Neural cell (in vitro differentiated cells): ENCODE results near the gene EIF5A. TPM values are rescaled to one million over a fixed set of nuclear protein-coding genes. Genes with fewer than 3 reads are reported as not detected.

Source experiments
- H2AFZ ChIP-seq: fragments of 200-600, 300-800 bp; sonication (generic), shearing (Covaris generic); 2 replicates; pipeline ENCODE4 v1.6.0; 2014; ENCODE audit warnings: low read depth, mild to moderate bottlenecking, antibody characterized with exemption, low read length, moderate library complexity
- H3F3A ChIP-seq: fragments of 200-600 bp; shearing (Covaris generic); 2 replicates; pipeline ENCODE4 v1.6.1; 2016; ENCODE audit warnings: mild to moderate bottlenecking, moderate library complexity, mixed read lengths, antibody characterized with exemption, low read length; ENCODE audit not compliant: insufficient read depth, poor library complexity, severe bottlenecking
- H3K27ac ChIP-seq: fragments of 200-600, 300-800 bp; sonication (generic), shearing (Covaris generic); 2 replicates; pipeline ENCODE4 v1.5.1; 2014; ENCODE audit warnings: mild to moderate bottlenecking, low read length, moderate library complexity
- H3K27me3 ChIP-seq: fragments of 300-800, 200-600 bp; sonication (generic), shearing (Covaris generic); 2 replicates; pipeline ENCODE4 v1.6.0; 2014; ENCODE audit warnings: mild to moderate bottlenecking, low read depth, low read length, moderate library complexity; ENCODE audit not compliant: insufficient read depth
- H3K36me3 ChIP-seq: fragments of 300-800, 200-600 bp; sonication (generic), shearing (Covaris generic); 2 replicates; pipeline ENCODE4 v1.5.1; 2014; ENCODE audit warnings: mild to moderate bottlenecking, antibody characterized with exemption, low read length, moderate library complexity; ENCODE audit not compliant: insufficient read depth
- H3K4me2 ChIP-seq: fragments of 300-800, 200-600 bp; sonication (generic), shearing (Covaris generic); 2 replicates; pipeline ENCODE4 v1.6.0; 2014; ENCODE audit warnings: mild to moderate bottlenecking, low read length
- H3K4me3 ChIP-seq: fragments of 300-800, 200-600 bp; sonication (generic), shearing (Covaris generic); 2 replicates; pipeline ENCODE4 v1.5.1; 2014; ENCODE audit warnings: mild to moderate bottlenecking, low read length, moderate library complexity
- H3K79me2 ChIP-seq: fragments of 200-600 bp; shearing (Covaris generic); replicated peaks from 2 replicates; pipeline ENCODE4 v1.6.0; 2014; ENCODE audit warnings: mild to moderate bottlenecking, low read length, moderate library complexity; ENCODE audit not compliant: insufficient read depth
- H3K9ac ChIP-seq: fragments of 300-800, 200-600 bp; sonication (generic), shearing (Covaris generic); 2 replicates; pipeline ENCODE4 v1.6.1; 2016; ENCODE audit warnings: mild to moderate bottlenecking, low read length, mixed read lengths
- H3K9me2 ChIP-seq: fragments of 200-600 bp; shearing (Covaris generic); 2 replicates; pipeline ENCODE4 v1.6.1; 2016; ENCODE audit warnings: mild to moderate bottlenecking, low read length, mixed read lengths; ENCODE audit not compliant: insufficient read depth
- H3K9me3 ChIP-seq: fragments of 200-600, 300-800 bp; sonication (generic), shearing (Covaris generic); 2 replicates; pipeline ENCODE4 v1.6.1; 2016; ENCODE audit warnings: mild to moderate bottlenecking, mixed run types, low read length, moderate library complexity, mixed read lengths
- H4K20me1 ChIP-seq: fragments of 200-600 bp; shearing (Covaris generic); 2 replicates; pipeline ENCODE4 v1.6.1; 2016; ENCODE audit warnings: mild to moderate bottlenecking, mixed run types; ENCODE audit not compliant: insufficient read depth
- EP300 ChIP-seq: fragments of 450-650 bp; conservative IDR thresholded peaks from 2 replicates; pipeline ENCODE4 v1.6.1; 2014; ENCODE audit warnings: antibody characterized with exemption, mild to moderate bottlenecking, moderate library complexity; ENCODE audit not compliant: poor library complexity, severe bottlenecking
- EZH2 ChIP-seq: fragments of 200-600, 300-800 bp; shearing (Covaris generic), sonication (generic); IDR thresholded peaks from 2 replicates; pipeline ENCODE4 v1.6.1; 2014; ENCODE audit warnings: antibody characterized with exemption, low read length, borderline replicate concordance, mild to moderate bottlenecking; ENCODE audit not compliant: insufficient read depth, poor library complexity, severe bottlenecking
- MXI1 ChIP-seq: fragments of 450-650 bp; conservative IDR thresholded peaks from 2 replicates; pipeline ENCODE4 v1.6.1; 2014; ENCODE audit warnings: antibody characterized with exemption, mild to moderate bottlenecking; ENCODE audit not compliant: poor library complexity, severe bottlenecking
- POLR2AphosphoS5 ChIP-seq: IDR thresholded peaks from 2 replicates; pipeline ENCODE4 v1.6.1; 2012
- RAD21 ChIP-seq: fragments of 450-650 bp; conservative IDR thresholded peaks from 2 replicates; pipeline ENCODE4 v1.6.1; 2014; ENCODE audit warnings: antibody characterized with exemption, mild to moderate bottlenecking, moderate library complexity
- REST ChIP-seq: IDR thresholded peaks from 2 replicates; pipeline ENCODE4 v1.6.1; 2012; ENCODE audit warnings: borderline replicate concordance
- SMC3 ChIP-seq: fragments of 450-650 bp; conservative IDR thresholded peaks from 2 replicates; pipeline ENCODE4 v1.6.1; 2014; ENCODE audit warnings: antibody characterized with exemption, mild to moderate bottlenecking, moderate library complexity; ENCODE audit not compliant: poor library complexity
- TAF1 ChIP-seq: IDR thresholded peaks from 2 replicates; pipeline ENCODE4 v1.6.1; 2012; ENCODE audit warnings: low read depth
- polyA plus RNA-seq: library from polyadenylated mRNA; depleted of rRNA; stranded (reverse); fragments of >200 nt; gene quantifications from 2 replicates; pipeline ENCODE4 v1.2.3, GENCODE V29; 2014
- TF ChIP-seq, protein P1 (sequence below): fragments of 450-650 bp; IDR thresholded peaks from 2 replicates; pipeline ENCODE4 v1.5.1; 2014; ENCODE audit warnings: antibody characterized with exemption, mild to moderate bottlenecking, moderate library complexity; ENCODE audit not compliant: poor library complexity, severe bottlenecking

EIF5A gene
- polyA plus RNA-seq, 1 donor from 2014 or later, result 164 TPM

DNA sequence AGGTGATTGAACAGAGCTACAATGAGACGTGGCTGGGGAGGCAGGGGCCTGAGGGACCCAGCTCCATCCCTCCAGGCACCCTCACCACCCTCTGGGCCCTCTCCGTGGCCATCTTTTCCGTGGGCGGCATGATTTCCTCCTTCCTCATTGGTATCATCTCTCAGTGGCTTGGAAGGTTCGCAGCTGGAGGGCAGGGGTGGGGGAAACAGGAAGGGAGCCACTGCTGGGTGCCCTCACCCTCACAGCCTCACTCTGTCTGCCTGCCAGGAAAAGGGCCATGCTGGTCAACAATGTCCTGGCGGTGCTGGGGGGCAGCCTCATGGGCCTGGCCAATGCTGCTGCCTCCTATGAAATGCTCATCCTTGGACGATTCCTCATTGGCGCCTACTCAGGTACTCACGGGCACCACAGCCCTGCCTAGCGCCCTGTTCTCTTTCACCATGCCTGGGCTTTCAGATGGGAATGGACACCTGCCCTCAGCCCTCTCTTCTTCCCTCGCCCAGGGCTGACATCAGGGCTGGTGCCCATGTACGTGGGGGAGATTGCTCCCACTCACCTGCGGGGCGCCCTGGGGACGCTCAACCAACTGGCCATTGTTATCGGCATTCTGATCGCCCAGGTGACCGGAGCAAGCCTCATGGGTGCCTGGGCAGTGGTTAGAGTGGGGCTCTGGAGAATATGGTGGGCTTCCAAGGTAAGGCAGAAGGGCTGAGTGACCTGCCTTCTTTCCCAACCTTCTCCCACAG is 23.8 kb upstream of the EIF5A start:
- Histone ChIP-seq H3K4me2 (no peak overlapping the region), H3K9me2 (no peaks in the 10 kb centered on the region), H3K79me2 (no peaks in the 10 kb centered on the region), H3K9ac (no peak overlapping the region), H3K4me3 (no peak overlapping the region), H4K20me1 (no peaks in the 10 kb centered on the region), H3K36me3 (no peaks in the 10 kb centered on the region), H3K27ac (no peak overlapping the region), H3K27me3 (peaks cover 31% of the 10 kb centered on the region), H3F3A (no peaks in the 10 kb centered on the region), H2AFZ (no peak overlapping the region), H3K9me3 (no peaks in the 10 kb centered on the region)
- TF ChIP-seq, protein P1, sequence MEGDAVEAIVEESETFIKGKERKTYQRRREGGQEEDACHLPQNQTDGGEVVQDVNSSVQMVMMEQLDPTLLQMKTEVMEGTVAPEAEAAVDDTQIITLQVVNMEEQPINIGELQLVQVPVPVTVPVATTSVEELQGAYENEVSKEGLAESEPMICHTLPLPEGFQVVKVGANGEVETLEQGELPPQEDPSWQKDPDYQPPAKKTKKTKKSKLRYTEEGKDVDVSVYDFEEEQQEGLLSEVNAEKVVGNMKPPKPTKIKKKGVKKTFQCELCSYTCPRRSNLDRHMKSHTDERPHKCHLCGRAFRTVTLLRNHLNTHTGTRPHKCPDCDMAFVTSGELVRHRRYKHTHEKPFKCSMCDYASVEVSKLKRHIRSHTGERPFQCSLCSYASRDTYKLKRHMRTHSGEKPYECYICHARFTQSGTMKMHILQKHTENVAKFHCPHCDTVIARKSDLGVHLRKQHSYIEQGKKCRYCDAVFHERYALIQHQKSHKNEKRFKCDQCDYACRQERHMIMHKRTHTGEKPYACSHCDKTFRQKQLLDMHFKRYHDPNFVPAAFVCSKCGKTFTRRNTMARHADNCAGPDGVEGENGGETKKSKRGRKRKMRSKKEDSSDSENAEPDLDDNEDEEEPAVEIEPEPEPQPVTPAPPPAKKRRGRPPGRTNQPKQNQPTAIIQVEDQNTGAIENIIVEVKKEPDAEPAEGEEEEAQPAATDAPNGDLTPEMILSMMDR, result no peak
- TF ChIP-seq EZH2, result no peak
- TF ChIP-seq EP300, result no peak
- TF ChIP-seq MXI1, result no peak
- TF ChIP-seq RAD21, result no peak
- no peak for TF ChIP-seq POLR2AphosphoS5
- no peak for TF ChIP-seq TAF1
- no peak for TF ChIP-seq SMC3
- TF ChIP-seq REST, result no peak

DNA sequence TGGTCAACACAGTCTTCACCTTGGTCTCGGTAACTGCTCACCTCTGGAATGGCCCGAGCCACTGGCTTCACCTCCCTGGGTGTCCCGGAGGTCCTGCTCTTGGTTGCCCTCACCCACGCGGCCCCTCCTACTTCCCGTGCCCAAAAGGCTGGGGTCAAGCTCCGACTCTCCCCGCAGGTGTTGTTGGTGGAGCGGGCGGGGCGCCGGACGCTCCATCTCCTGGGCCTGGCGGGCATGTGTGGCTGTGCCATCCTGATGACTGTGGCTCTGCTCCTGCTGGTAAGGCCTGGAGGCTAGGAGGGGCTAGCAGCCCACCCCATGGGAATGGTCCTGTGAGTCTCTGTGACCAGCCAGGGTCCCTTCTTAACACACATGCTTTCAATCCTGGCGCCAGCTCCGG is 22.5 kb upstream of the EIF5A start:
- no peaks in the 10 kb centered on the region for H4K20me1 ChIP-seq
- no peaks in the 10 kb centered on the region for H3F3A ChIP-seq
- H3K27me3 ChIP-seq, result peaks cover 31% of the 10 kb centered on the region
- H3K9me3 ChIP-seq, result no peaks in the 10 kb centered on the region
- no peaks in the 10 kb centered on the region for H3K36me3 ChIP-seq
- H3K4me3 ChIP-seq, result no peak overlapping the region
- no peaks in the 10 kb centered on the region for H3K9me2 ChIP-seq
- no peak overlapping the region for H3K27ac ChIP-seq
- H2AFZ ChIP-seq, result no peak overlapping the region
- H3K79me2 ChIP-seq, result no peaks in the 10 kb centered on the region
- no peak overlapping the region for H3K9ac ChIP-seq
- H3K4me2 ChIP-seq, result no peak overlapping the region
- TF ChIP-seq EP300 (no peak), TAF1 (no peak), MXI1 (no peak), POLR2AphosphoS5 (no peak), EZH2 (no peak), SMC3 (no peak), REST (no peak), RAD21 (no peak)
- TF ChIP-seq, protein P1, result no peak
